Body of pancreas (tissue), 4 donors: ENCODE measurements around the gene TMEM244. TPM values are rescaled to one million over a fixed set of nuclear protein-coding genes. Genes with fewer than 3 reads are reported as not detected.
"Not testable (repeated sequence)": the region's sequence is repeated elsewhere in the genome, so short reads cannot be mapped to it uniquely, and the experiment has no call there.

Source experiments
- ATAC-seq: fragments of 150-250 bp; one replicate; pipeline ENCODE4 v1.9.1; 2016
- DNase-seq, 4 donors: peaks; one replicate each; pipeline ENCODE4 v3.0.0-alpha.2; 2019
- H3K27ac ChIP-seq, 4 donors: fragments of 200-600 bp; sonication (generic); 1 replicate in 3 of 4; 2 replicates in 1 of 4; pipeline versions ENCODE4 v1.5.1 to v1.6.1; 2016 to 2019; ENCODE audit warnings: mild to moderate bottlenecking in 1 of 4, mixed read lengths in 1 of 4, moderate library complexity in 1 of 4
- H3K27me3 ChIP-seq, 2 donors: fragments of 200-600 bp; sonication (generic); one replicate each; pipeline ENCODE4 v1.6.0; 2016; ENCODE audit warnings: mild to moderate bottlenecking in 1 of 2
- H3K36me3 ChIP-seq, 2 donors: fragments of 200-600 bp; sonication (generic); replicated peaks in 1 of 2; 2 replicates each; pipeline ENCODE4 v1.5.1; 2016; ENCODE audit warnings: low read depth in 2 of 2; ENCODE audit not compliant: insufficient read depth in 1 of 2
- H3K4me1 ChIP-seq: fragments of 200-600 bp; sonication (generic); one replicate; pipeline ENCODE4 v1.6.0; 2016
- H3K4me3 ChIP-seq, 2 donors: fragments of 200-600 bp; sonication (generic); 1 replicate in 1 of 2; 2 replicates in 1 of 2; pipeline ENCODE4 v1.5.1; 2016 to 2019
- H3K9me3 ChIP-seq, 3 donors: fragments of 200-600 bp; sonication (generic); 1 replicate in 2 of 3; 2 replicates in 1 of 3; pipeline ENCODE4 v1.5.1; 2016
- POLR2A ChIP-seq, 3 donors: fragments of 450-650 bp; IDR thresholded peaks; one replicate each; pipeline ENCODE4 v1.6.1; 2016; ENCODE audit warnings: antibody characterized with exemption in 3 of 3, mild to moderate bottlenecking in 2 of 3
- WGBS, 2 donors: methylation state at CpG; one replicate each; pipeline ENCODE4 v1.1.5; 2017; 5-methylcytosine and 5-hydroxymethylcytosine counted together
- intact Hi-C: fragments of 100-400 bp; cut with DNase I; formaldehyde crosslinking; loops from one replicate; pipeline ENCODE4 v1.15.1; 2023
- total RNA-seq, 2 donors: library from RNA; depleted of rRNA; stranded (reverse); fragments of >200 nt; gene quantifications; one replicate each; pipeline ENCODE4 v1.1.0, GENCODE V29; 2016
- TF ChIP-seq, protein P1 (sequence below), 7 experiments: fragments of 450-650 bp in 4 of 7; fragments of 200-600 bp in 3 of 7; sonication (generic) in 3 of 7; IDR thresholded peaks; one replicate each; pipeline ENCODE4 v1.5.1; 2016 to 2019; ENCODE audit warnings: antibody characterized with exemption in 7 of 7

The TMEM244 gene
- total RNA-seq, 2 donors from 2014 or later, result not detected

GRCh38 chr6:129842881-129843409, 18.2 kb downstream of the TMEM244 start:
- no peak for ATAC-seq
- no peak overlapping the region for H3K4me3 ChIP-seq
- H3K9me3 ChIP-seq, result no peaks in the 10 kb centered on the region
- no peaks in the 10 kb centered on the region for H3K27me3 ChIP-seq
- H3K27ac ChIP-seq, result no peak overlapping the region
- DNase-seq, result no peak
- no peaks in the 10 kb centered on the region for H3K36me3 ChIP-seq
- TF ChIP-seq POLR2A (IDR thresholded peaks at IDR 0.05), result no peak
- TF ChIP-seq, protein P1, sequence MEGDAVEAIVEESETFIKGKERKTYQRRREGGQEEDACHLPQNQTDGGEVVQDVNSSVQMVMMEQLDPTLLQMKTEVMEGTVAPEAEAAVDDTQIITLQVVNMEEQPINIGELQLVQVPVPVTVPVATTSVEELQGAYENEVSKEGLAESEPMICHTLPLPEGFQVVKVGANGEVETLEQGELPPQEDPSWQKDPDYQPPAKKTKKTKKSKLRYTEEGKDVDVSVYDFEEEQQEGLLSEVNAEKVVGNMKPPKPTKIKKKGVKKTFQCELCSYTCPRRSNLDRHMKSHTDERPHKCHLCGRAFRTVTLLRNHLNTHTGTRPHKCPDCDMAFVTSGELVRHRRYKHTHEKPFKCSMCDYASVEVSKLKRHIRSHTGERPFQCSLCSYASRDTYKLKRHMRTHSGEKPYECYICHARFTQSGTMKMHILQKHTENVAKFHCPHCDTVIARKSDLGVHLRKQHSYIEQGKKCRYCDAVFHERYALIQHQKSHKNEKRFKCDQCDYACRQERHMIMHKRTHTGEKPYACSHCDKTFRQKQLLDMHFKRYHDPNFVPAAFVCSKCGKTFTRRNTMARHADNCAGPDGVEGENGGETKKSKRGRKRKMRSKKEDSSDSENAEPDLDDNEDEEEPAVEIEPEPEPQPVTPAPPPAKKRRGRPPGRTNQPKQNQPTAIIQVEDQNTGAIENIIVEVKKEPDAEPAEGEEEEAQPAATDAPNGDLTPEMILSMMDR (IDR thresholded peaks at IDR 0.05), result no peak
- intact Hi-C loops, result no loop called here
- no peaks in the 10 kb centered on the region for H3K4me1 ChIP-seq

GRCh38 chr6:129842137-129842536, 19.0 kb downstream of the TMEM244 start:
- TF ChIP-seq, protein P1 (IDR thresholded peaks at IDR 0.05), result no peak
- no peak for TF ChIP-seq POLR2A (IDR thresholded peaks at IDR 0.05)
- Histone ChIP-seq H3K27me3 (no peaks in the 10 kb centered on the region), H3K9me3 (no peaks in the 10 kb centered on the region), H3K36me3 (no peaks in the 10 kb centered on the region), H3K27ac (no peak overlapping the region), H3K4me3 (no peak overlapping the region), H3K4me1 (no peaks in the 10 kb centered on the region)
- intact Hi-C loops, result no loop called here
- WGBS, 2 donors, result 32 to 56% methylated on average over 1 of the region's 1 CpG
- DNase-seq, result no peak
- ATAC-seq, result no peak

DNA sequence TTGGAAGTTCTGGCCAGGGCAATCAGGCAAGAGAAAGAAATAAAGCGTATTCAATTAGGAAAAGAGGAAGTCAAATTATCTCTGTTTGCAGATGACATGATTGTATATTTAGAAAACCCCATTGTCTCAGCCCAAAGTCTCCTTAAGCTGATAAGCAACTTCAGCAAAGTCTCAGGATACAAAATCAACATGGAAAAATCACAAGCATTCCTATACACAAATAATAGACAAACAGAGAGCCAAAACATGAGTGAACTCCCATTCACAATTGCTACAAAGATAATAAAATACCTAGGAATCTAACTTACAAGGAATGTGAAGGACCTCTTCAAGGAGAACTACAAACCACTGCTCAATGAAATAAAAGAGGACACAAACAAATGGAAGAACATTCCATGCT, 21.6 kb downstream of the TMEM244 start:
- H3K9me3 ChIP-seq, H3K4me1 ChIP-seq, ATAC-seq, H3K36me3 ChIP-seq, H3K27me3 ChIP-seq, H3K27ac ChIP-seq, H3K4me3 ChIP-seq, DNase-seq, intact Hi-C loops: not testable (repeated sequence)
- WGBS, 2 donors, result 36 to 45% methylated on average over 1 of the region's 1 CpG

- no peaks in the 10 kb centered on the region for H3K36me3 ChIP-seq
- no peak overlapping the region for H3K27ac ChIP-seq
- DNase-seq (no peak), ATAC-seq (no peak)
- no peaks in the 10 kb centered on the region for H3K27me3 ChIP-seq
- no peaks in the 10 kb centered on the region for H3K9me3 ChIP-seq
- no peak overlapping the region for H3K4me3 ChIP-seq
- 65 to 77% methylated on average over 6 to 11 of the region's 11 CpGs for WGBS, 2 donors
- intact Hi-C loops, result no loop called here
- no peaks in the 10 kb centered on the region for H3K4me1 ChIP-seq
- no peak for TF ChIP-seq POLR2A (IDR thresholded peaks at IDR 0.05)
- TF ChIP-seq, protein P1 (IDR thresholded peaks at IDR 0.05), result no peak
These were observed 25.4 kb downstream of the TMEM244 start for GRCh38 chr6:129835691-129836090.

DNA sequence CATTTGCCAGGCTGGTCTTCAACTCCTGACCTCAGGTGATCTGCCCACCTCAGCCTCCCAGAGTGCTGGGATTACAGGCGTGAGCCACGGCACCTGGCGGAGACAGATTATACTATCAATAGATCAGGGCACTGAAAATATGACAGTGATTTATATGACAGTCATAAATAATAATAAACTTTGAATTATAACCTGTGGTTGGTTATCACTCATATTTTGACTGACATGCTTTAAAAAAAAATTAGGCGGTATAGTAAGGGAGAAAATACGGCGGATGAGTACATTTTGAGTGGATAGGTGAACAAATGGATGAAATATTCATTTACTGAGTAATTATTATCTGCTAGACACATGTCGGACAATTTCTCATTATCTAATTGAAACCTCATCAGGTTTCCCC, 28.8 kb downstream of the TMEM244 start:
- H3K4me1 ChIP-seq, result no peaks in the 10 kb centered on the region
- no peak for ATAC-seq
- intact Hi-C loops, result no loop called here
- H3K27ac ChIP-seq, result no peak overlapping the region
- 74 to 79% methylated on average over 7 of the region's 7 CpGs for WGBS, 2 donors
- no peaks in the 10 kb centered on the region for H3K27me3 ChIP-seq
- no peak overlapping the region for H3K4me3 ChIP-seq
- no peaks in the 10 kb centered on the region for H3K36me3 ChIP-seq
- no peaks in the 10 kb centered on the region for H3K9me3 ChIP-seq
- no peak for TF ChIP-seq POLR2A (IDR thresholded peaks at IDR 0.05)
- TF ChIP-seq, protein P1 (IDR thresholded peaks at IDR 0.05), result no peak
- no peak for DNase-seq
